Peyer's patch (tissue), 4 donors: Measurements from ENCODE around the gene OR5AN1.

ENCODE experiments used
- POLR2A ChIP-seq, 2 donors: fragments of 450-650 bp; IDR thresholded peaks; one replicate each; pipeline ENCODE4 v1.5.1; 2017; ENCODE audit warnings: antibody characterized with exemption in 2 of 2, mild to moderate bottlenecking in 2 of 2, moderate library complexity in 2 of 2
- TF ChIP-seq, protein P1 (sequence below), 6 experiments: fragments of 450-650 bp in 4 of 6; fragments of 200-600 bp in 2 of 6; sonication (generic) in 1 of 6; IDR thresholded peaks; one replicate each; pipeline ENCODE4 v1.5.1; 2017 to 2019; ENCODE audit warnings: antibody characterized with exemption in 6 of 6, mild to moderate bottlenecking in 3 of 6, moderate library complexity in 1 of 6

DNA sequence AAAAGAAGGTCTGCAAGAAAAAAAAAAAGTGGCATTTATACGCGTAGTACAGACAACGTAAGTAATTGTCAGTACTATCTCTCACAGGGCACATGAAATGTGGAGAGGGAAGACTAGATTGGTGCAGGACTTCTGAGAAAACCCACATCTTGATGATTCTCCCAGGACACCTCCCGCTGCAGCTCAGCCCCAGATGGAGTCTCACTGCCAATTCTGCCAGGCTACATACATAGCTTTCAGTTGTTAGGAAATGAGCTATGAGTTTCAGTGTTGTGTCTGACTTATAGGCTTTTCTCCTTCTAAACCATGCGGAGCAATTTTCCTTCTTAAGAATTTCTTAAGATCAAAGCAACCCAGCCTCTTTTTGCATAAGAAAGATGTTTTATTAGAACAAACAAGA lies 57.9 kb downstream of the OR5AN1 start:
- no peak for TF ChIP-seq POLR2A (IDR thresholded peaks at IDR 0.05)
- TF ChIP-seq, protein P1, sequence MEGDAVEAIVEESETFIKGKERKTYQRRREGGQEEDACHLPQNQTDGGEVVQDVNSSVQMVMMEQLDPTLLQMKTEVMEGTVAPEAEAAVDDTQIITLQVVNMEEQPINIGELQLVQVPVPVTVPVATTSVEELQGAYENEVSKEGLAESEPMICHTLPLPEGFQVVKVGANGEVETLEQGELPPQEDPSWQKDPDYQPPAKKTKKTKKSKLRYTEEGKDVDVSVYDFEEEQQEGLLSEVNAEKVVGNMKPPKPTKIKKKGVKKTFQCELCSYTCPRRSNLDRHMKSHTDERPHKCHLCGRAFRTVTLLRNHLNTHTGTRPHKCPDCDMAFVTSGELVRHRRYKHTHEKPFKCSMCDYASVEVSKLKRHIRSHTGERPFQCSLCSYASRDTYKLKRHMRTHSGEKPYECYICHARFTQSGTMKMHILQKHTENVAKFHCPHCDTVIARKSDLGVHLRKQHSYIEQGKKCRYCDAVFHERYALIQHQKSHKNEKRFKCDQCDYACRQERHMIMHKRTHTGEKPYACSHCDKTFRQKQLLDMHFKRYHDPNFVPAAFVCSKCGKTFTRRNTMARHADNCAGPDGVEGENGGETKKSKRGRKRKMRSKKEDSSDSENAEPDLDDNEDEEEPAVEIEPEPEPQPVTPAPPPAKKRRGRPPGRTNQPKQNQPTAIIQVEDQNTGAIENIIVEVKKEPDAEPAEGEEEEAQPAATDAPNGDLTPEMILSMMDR (IDR thresholded peaks at IDR 0.05): no peak
